ENCODE data around the gene LHPP. TPM values are rescaled to one million over a fixed set of nuclear protein-coding genes. Genes with fewer than 3 reads are reported as not detected.

The LHPP gene
- total RNA-seq, 1 donor from 2014 or later: 16.2 TPM

DNA sequence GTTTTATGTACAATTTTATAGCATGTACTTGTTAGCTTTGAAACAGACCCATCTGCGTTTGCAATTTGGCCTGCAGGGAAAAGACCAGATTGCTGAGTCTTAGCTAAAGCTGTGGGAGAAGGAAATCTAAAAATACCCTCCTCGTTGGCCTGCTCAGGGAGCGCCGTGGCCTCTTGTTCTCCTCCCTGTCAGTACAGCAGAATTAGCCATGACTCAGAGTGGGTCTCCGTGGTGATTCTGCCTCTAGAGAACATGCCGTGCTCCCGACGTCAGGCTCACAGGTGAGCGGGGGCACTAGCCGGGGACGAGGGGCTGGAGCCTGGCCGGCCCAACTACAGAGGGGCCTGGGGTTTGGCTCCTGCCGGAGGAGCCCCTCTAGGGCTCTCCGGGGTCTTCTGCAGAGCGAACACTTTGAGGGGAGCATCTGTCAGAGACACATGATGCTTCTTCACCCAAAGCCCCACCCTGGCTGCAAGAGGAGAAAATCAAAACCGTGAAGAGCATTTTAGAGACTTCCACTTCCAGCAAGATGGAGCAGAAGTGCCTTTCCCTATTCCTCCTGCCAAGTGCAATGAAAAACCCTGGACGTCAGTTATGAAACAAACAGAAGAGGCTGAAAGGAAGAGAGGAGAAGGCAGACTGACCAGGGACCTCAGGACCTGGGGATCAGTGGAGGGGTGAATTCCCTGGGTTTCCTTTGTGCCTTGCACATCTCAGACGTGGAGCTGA is 98.9 kb downstream of the LHPP start:
- no peak overlapping the region for H3K4me3 ChIP-seq
- no peaks in the 10 kb centered on the region for H3K36me3 ChIP-seq
- peaks cover 7% of the 10 kb centered on the region for H3K4me1 ChIP-seq
- DNase-seq: peak; percentile 58
- no peaks in the 10 kb centered on the region for H3K27me3 ChIP-seq
- ATAC-seq: peak; percentile 46
- H3K9me3 ChIP-seq: no peaks in the 10 kb centered on the region
- peak overlapping the region; percentile 77 for H3K27ac ChIP-seq
- TF ChIP-seq, protein P1, sequence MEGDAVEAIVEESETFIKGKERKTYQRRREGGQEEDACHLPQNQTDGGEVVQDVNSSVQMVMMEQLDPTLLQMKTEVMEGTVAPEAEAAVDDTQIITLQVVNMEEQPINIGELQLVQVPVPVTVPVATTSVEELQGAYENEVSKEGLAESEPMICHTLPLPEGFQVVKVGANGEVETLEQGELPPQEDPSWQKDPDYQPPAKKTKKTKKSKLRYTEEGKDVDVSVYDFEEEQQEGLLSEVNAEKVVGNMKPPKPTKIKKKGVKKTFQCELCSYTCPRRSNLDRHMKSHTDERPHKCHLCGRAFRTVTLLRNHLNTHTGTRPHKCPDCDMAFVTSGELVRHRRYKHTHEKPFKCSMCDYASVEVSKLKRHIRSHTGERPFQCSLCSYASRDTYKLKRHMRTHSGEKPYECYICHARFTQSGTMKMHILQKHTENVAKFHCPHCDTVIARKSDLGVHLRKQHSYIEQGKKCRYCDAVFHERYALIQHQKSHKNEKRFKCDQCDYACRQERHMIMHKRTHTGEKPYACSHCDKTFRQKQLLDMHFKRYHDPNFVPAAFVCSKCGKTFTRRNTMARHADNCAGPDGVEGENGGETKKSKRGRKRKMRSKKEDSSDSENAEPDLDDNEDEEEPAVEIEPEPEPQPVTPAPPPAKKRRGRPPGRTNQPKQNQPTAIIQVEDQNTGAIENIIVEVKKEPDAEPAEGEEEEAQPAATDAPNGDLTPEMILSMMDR (IDR thresholded peaks at IDR 0.05): no peak
- intact Hi-C loops (cut with DNase I): no loop called here

DNA sequence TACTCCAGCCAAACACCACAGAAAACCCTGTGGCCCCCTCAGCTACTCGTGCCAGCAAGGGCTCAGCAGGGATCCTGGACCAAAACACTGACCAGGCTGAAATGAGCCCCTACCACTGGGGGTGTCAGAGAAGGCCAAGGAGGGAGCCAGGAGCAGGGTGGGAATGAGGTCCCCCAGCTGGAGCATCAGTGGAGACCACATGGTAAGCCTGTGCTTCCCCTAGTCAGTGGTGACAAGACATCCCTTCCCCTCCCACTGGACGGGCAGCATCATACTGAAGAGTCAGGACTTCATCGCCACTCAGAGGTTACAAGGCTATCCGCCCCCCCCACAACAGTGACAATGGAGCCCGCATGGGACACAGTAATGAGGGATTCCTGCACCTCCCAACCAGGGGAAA is 99.6 kb downstream of the LHPP start:
- DNase-seq (peak; percentile 48), ATAC-seq (no peak)
- Histone ChIP-seq H3K36me3 (no peaks in the 10 kb centered on the region), H3K27ac (peak overlapping the region; percentile 77), H3K4me3 (no peak overlapping the region), H3K4me1 (peaks cover 7% of the 10 kb centered on the region), H3K27me3 (no peaks in the 10 kb centered on the region), H3K9me3 (no peaks in the 10 kb centered on the region)
- intact Hi-C loops (cut with DNase I): no loop called here
- TF ChIP-seq, protein P1 (IDR thresholded peaks at IDR 0.05): no peak

DNA sequence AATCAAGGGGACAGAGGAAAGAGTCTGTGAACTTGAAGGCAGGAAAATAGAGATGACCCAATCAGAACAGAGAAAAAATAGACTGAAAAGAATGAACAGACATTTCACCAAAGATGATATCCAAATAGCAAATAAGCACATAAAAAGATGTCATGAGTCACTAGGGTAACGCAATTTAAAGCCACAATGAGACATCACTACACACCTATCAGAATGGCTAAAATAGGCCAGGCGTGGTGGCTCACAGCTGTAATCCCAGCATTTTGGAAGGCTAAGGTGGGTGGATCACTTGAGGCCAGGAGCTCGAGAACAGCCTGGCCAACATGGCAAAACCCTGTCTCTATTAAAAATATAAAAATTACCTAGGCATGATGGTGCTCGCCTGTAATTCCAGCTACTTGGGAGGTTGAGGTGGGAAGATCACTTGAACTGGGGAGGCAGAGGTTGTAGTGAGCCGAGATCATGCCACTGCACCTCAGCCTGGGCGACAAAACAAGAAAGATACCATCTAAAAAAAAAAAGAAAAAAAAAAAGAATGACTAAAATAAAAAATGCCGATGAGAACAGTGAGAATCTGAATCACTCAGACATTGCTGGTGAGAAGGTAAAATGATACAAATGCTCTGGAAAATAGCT is 100.9 kb downstream of the LHPP start:
- Histone ChIP-seq H3K4me1 (peaks cover 7% of the 10 kb centered on the region), H3K27me3 (no peaks in the 10 kb centered on the region), H3K4me3 (no peak overlapping the region), H3K9me3 (no peaks in the 10 kb centered on the region), H3K27ac (no peak overlapping the region), H3K36me3 (no peaks in the 10 kb centered on the region)
- ATAC-seq (no peak), DNase-seq (no peak)
- TF ChIP-seq, protein P1 (IDR thresholded peaks at IDR 0.05): no peak
- intact Hi-C loops (cut with DNase I): no loop called here

DNA sequence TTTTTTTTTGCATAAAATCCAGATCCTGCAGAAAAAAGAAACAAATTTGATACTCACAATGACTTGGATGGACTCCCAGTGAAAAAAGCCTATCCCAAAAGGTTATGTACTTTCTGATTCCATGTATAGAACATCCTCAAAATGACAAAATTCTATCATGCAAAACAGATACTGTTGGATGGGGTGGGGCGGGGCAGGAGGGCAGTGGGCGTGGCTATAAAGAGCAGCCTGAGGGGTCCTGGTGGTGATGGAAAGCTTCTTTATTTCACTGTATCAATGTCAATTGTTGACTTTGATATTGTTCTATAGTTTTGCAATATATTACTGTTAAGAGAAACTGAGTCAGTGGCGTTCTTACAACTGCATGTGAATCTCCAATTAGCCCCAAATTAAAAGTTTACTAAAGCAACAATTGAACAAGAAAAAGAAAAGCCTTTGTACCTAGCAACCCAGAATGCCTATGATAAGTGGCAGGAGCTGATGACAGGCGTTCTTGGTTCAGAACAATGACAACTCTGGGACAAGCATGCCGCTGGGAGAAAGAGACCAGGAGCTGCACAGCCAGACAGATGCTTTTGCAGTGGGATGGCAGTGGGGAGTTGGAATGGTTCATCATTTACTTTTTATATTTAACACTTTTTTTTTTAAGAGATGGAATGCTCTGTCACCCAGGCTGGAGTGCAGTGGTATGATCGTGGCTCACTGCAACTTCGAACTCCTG is 101.9 kb downstream of the LHPP start:
- H3K9me3 ChIP-seq: no peaks in the 10 kb centered on the region
- no peak overlapping the region for H3K4me3 ChIP-seq
- DNase-seq (no peak), ATAC-seq (no peak)
- TF ChIP-seq, protein P1 (IDR thresholded peaks at IDR 0.05): no peak
- H3K27ac ChIP-seq: no peak overlapping the region
- H3K4me1 ChIP-seq: peaks cover 7% of the 10 kb centered on the region
- H3K36me3 ChIP-seq: no peaks in the 10 kb centered on the region
- intact Hi-C loops (cut with DNase I): no loop called here
- no peaks in the 10 kb centered on the region for H3K27me3 ChIP-seq

DNA sequence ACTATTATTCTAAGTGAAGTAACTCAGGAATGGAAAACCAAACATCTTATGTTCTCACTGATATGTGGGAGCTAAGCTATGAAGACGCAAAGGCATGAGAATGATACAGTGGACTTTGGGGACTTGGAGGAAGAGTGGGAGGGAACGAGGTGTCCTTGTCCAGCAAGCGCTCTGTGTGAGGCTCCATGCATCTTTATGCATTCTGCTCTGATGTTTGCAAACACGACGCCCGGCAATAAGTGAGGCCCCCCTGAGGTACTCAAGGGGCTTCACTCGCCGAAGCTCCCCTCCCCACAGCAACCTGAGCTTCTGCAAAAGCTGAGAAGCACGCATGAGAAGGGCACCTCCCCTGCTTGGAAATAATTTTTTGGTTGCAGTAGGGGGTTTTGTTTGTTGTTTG is 103.3 kb downstream of the LHPP start:
- Histone ChIP-seq H3K27ac (no peak overlapping the region), H3K4me3 (no peak overlapping the region), H3K4me1 (peaks cover 3% of the 10 kb centered on the region), H3K9me3 (no peaks in the 10 kb centered on the region), H3K36me3 (no peaks in the 10 kb centered on the region), H3K27me3 (no peaks in the 10 kb centered on the region)
- intact Hi-C loops (cut with DNase I): no loop called here
- TF ChIP-seq, protein P1 (IDR thresholded peaks at IDR 0.05): no peak
- ATAC-seq (no peak), DNase-seq (no peak)

Measured in upper lobe of right lung (tissue), 1 donor.